ENCODE data around the gene TNFRSF4. TPM values are rescaled to one million over a fixed set of nuclear protein-coding genes. Genes with fewer than 3 reads are reported as not detected.
A peak's percentile ranks its signal among the peaks of the same experiment; 100 is the strongest.

Gene TNFRSF4
- total and polyA plus RNA-seq, 2 of the 13 experiments (the other 11 are each of a cell fraction or from before 2014, with no cell fraction given), result not detected

GRCh38 chr1:1203561-1204424 lies 10.2 kb downstream of the TNFRSF4 start (continued):
- TF ChIP-seq ZNF687 (CRISPR knock-in tag; IDR thresholded peaks at IDR 0.05), result 0 out of 2 replicates have a peak, but pooled peaks have one; percentile 13

GRCh38 chr1:1202831-1203560 lies 11.0 kb downstream of the TNFRSF4 start:
- in situ Hi-C loops (cut with HindIII; ENCODE audit: extremely low pct_ligation_motif_present, low pct_unique_long_range_greater_than_20kb) (no loop called here), intact Hi-C loops (cut with micrococcal nuclease; ENCODE audit: unreplicated experiment) (no loop called here)
- ATAC-seq (no peak), DNase-seq (ENCODE audit: low spot score) (no peak), FAIRE-seq (no peak)
- ChIA-PET POLR2A (no interaction called here), CTCF (ENCODE audit: low intra/inter-chr PET ratio, low total read pairs) (no interaction called here)
- peaks cover 22% of the 10 kb centered on the region for H3K4me1 ChIP-seq (ENCODE audit: insufficient read depth, low read length)
- H3K27me3 ChIP-seq (ENCODE audit: control insufficient read depth in 1 of 2, insufficient read depth in 2 of 2, low read length in 2 of 2), result peaks cover 27 to 66% of the 10 kb centered on the region in 2 experiments; a peak in 4 of 5 replicates
- H3K79me2 ChIP-seq (ENCODE audit: insufficient read depth, low read length), result no peaks in the 10 kb centered on the region
- no peak overlapping the region for H3K4me2 ChIP-seq (ENCODE audit: low read depth, low read length)
- TF ChIP-seq ZNF17 (CRISPR knock-in tag; IDR thresholded peaks at IDR 0.05), result no peak
- no peak for TF ChIP-seq ELF3 (CRISPR knock-in tag; IDR thresholded peaks at IDR 0.05)
- TF ChIP-seq ZNF44 (CRISPR knock-in tag; IDR thresholded peaks at IDR 0.05), result no peak
- no peak for TF ChIP-seq NONO (IDR thresholded peaks at IDR 0.05)
- TF ChIP-seq NONO (CRISPR knock-in tag; conservative IDR thresholded peaks at IDR 0.05), result no peak
- no peak overlapping the region for H3K9ac ChIP-seq (ENCODE audit: insufficient read depth, low read depth, low read length)
- no TSS peak for BruUV-seq (replicated peaks)
- no peak overlapping the region for H3K4me3 ChIP-seq (replicated peaks in 1 of 3; ENCODE audit: insufficient read depth in 1 of 3, low read depth in 2 of 3, low read length in 3 of 3)
- no peaks in the 10 kb centered on the region for H3K9me3 ChIP-seq (ENCODE audit: low read length)
- H4K20me1 ChIP-seq (ENCODE audit: insufficient read depth, low read length), result no peaks in the 10 kb centered on the region
- no peaks in the 10 kb centered on the region for H3K36me3 ChIP-seq (replicated peaks in 1 of 2; ENCODE audit: control insufficient read depth in 1 of 2, insufficient read depth in 2 of 2, low read length in 2 of 2)
- H3K27ac ChIP-seq (ENCODE audit: extremely low read length, insufficient read depth, low read length), result no peak overlapping the region
- H2AFZ ChIP-seq (ENCODE audit: low read length), result no peak overlapping the region
- 43% methylated on average over 12 of the region's 27 CpGs for WGBS (ENCODE audit: low lambda C conversion rate)
